ENCODE data around the gene RNU6-9. TPM values are rescaled to one million over a fixed set of nuclear protein-coding genes. Genes with fewer than 3 reads are reported as not detected.
A peak's percentile ranks its signal among the peaks of the same experiment; 100 is the strongest.

Gene RNU6-9
- total and polyA plus RNA-seq, 2 of the 13 experiments (the other 11 are each of a cell fraction or from before 2014, with no cell fraction given), result under 0.01 TPM; not detected in 1

DNA sequence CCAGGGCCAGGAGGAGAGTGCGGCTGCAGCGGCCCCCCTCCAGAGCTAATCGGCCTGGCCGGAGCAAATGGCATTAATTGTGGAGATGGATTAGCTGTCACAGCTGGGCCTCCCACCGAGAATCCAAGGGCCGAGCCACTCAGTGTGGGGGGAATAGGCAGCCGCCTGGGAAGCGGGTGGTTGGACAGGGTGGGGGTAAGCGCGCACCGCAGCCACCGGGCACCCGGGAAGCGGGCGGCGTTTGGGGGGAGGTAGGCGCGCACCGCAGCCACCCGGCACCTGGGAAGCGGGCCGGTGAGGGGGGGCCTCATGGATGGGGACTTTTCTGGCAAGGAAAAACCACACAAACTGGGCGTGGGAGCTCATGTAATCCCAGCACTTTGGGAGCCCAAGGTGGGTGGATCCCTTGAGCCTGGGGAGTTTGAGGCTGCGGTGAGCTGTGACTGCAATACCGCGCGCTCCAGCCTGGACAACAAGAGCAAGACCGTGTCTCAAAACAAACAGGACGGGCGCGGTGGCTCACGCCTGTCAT is 10.0 kb downstream of the RNU6-9 start:
- Histone ChIP-seq H3K27ac (ENCODE audit: extremely low read length, insufficient read depth, low read length) (no peak overlapping the region), H4K20me1 (ENCODE audit: insufficient read depth, low read length) (no peaks in the 10 kb centered on the region), H3K4me2 (ENCODE audit: low read depth, low read length) (no peak overlapping the region), H3K9me3 (ENCODE audit: low read length) (no peaks in the 10 kb centered on the region), H3K9ac (ENCODE audit: insufficient read depth, low read depth, low read length) (no peak overlapping the region), H3K4me1 (ENCODE audit: insufficient read depth, low read length) (no peaks in the 10 kb centered on the region), H3K79me2 (ENCODE audit: insufficient read depth, low read length) (peaks cover 4% of the 10 kb centered on the region), H3K36me3 (replicated peaks in 1 of 2; ENCODE audit: control insufficient read depth in 1 of 2, insufficient read depth in 2 of 2, low read length in 2 of 2) (peaks cover 7 to 11% of the 10 kb centered on the region in 2 experiments; a peak in 4 of 5 replicates), H2AFZ (ENCODE audit: low read length) (no peak overlapping the region), H3K27me3 (ENCODE audit: control insufficient read depth in 1 of 2, insufficient read depth in 2 of 2, low read length in 2 of 2) (no peaks in the 10 kb centered on the region), H3K4me3 (replicated peaks in 1 of 3; ENCODE audit: insufficient read depth in 1 of 3, low read depth in 2 of 3, low read length in 3 of 3) (no peak overlapping the region)
- POLR2A ChIA-PET, result no interaction called here
- WGBS (ENCODE audit: low lambda C conversion rate), result 95% methylated on average over 31 of the region's 32 CpGs
- no TSS peak for BruUV-seq (replicated peaks)
- intact Hi-C loops (cut with micrococcal nuclease; ENCODE audit: unreplicated experiment), result no loop called here
- no peak for FAIRE-seq
- TF ChIP-seq FOSL1 (CRISPR knock-in tag; IDR thresholded peaks at IDR 0.05; ENCODE audit: borderline replicate concordance), result no peak
- TF ChIP-seq KLF9 (CRISPR knock-in tag; IDR thresholded peaks at IDR 0.05; ENCODE audit: low read depth), result no peak
- no peak for TF ChIP-seq GABPA (IDR thresholded peaks at IDR 0.05; ENCODE audit: low read depth, low read length)
- no peak for TF ChIP-seq GABPA (CRISPR knock-in tag; IDR thresholded peaks at IDR 0.05; ENCODE audit: low read depth)
- no peak for TF ChIP-seq POLR2AphosphoS2 (IDR thresholded peaks at IDR 0.05; ENCODE audit: low read depth, low read length)
- TF ChIP-seq RBFOX2 (IDR thresholded peaks at IDR 0.05; ENCODE audit: low read depth, low read length), result 0 out of 2 replicates have a peak, but pooled peaks have one; percentile 28
- DNase-seq (ENCODE audit: low spot score), result no peak
- no peak for ATAC-seq
- CTCF ChIA-PET (ENCODE audit: low intra/inter-chr PET ratio, low total read pairs), result no interaction called here
- in situ Hi-C loops (cut with HindIII; ENCODE audit: extremely low pct_ligation_motif_present, low pct_unique_long_range_greater_than_20kb), result no loop called here

DNA sequence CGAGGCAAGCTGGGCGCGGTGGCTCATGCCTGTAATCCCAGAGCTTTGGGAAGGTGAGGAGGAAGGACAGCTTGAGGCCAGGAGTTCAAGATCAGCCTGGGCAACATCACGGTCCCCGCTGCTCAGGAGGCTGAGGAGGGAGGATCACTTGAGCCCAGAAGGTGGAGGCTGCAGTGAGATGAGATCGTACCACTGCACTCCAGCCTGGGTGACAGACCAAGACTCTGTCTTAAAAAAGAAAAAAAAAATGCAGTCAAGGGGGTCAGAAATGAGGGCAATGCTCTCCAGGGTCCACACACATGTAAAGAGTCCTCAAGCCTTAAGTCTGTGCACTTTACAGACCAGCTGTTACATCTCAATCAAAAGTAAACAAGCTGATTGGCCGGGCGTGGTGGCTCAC is 11.3 kb downstream of the RNU6-9 start:
- no peak for FAIRE-seq
- POLR2A ChIA-PET, result interaction anchor here (0.8 kb wide), 1 partner anchor 12 kb away, joined by 3 read pairs; the partner anchor contains the start of gene MED16
- WGBS (ENCODE audit: low lambda C conversion rate), result 96% methylated on average over 8 of the region's 8 CpGs

More for the DNA sequence above, 11.3 kb downstream of the RNU6-9 start:
- Histone ChIP-seq H3K36me3 (replicated peaks in 1 of 2; ENCODE audit: control insufficient read depth in 1 of 2, insufficient read depth in 2 of 2, low read length in 2 of 2) (peaks cover 4 to 6% of the 10 kb centered on the region in 2 experiments; a peak in 3 of 5 replicates), H3K9ac (ENCODE audit: insufficient read depth, low read depth, low read length) (no peak overlapping the region), H3K9me3 (ENCODE audit: low read length) (no peaks in the 10 kb centered on the region), H3K27me3 (ENCODE audit: control insufficient read depth in 1 of 2, insufficient read depth in 2 of 2, low read length in 2 of 2) (no peaks in the 10 kb centered on the region), H3K4me3 (replicated peaks in 1 of 3; ENCODE audit: insufficient read depth in 1 of 3, low read depth in 2 of 3, low read length in 3 of 3) (no peak overlapping the region), H3K79me2 (ENCODE audit: insufficient read depth, low read length) (peaks cover 4% of the 10 kb centered on the region), H3K27ac (ENCODE audit: extremely low read length, insufficient read depth, low read length) (no peak overlapping the region), H2AFZ (ENCODE audit: low read length) (no peak overlapping the region), H4K20me1 (ENCODE audit: insufficient read depth, low read length) (no peaks in the 10 kb centered on the region; the same call in 1 of the 2 replicates), H3K4me1 (ENCODE audit: insufficient read depth, low read length) (peaks cover 10% of the 10 kb centered on the region), H3K4me2 (ENCODE audit: low read depth, low read length) (no peak overlapping the region)
- ATAC-seq (no peak), DNase-seq (ENCODE audit: low spot score) (no peak)
- no TSS peak for BruUV-seq (replicated peaks)
- intact Hi-C loops (cut with micrococcal nuclease; ENCODE audit: unreplicated experiment) (no loop called here), in situ Hi-C loops (cut with HindIII; ENCODE audit: extremely low pct_ligation_motif_present, low pct_unique_long_range_greater_than_20kb) (no loop called here)
- TF ChIP-seq, protein P1, sequence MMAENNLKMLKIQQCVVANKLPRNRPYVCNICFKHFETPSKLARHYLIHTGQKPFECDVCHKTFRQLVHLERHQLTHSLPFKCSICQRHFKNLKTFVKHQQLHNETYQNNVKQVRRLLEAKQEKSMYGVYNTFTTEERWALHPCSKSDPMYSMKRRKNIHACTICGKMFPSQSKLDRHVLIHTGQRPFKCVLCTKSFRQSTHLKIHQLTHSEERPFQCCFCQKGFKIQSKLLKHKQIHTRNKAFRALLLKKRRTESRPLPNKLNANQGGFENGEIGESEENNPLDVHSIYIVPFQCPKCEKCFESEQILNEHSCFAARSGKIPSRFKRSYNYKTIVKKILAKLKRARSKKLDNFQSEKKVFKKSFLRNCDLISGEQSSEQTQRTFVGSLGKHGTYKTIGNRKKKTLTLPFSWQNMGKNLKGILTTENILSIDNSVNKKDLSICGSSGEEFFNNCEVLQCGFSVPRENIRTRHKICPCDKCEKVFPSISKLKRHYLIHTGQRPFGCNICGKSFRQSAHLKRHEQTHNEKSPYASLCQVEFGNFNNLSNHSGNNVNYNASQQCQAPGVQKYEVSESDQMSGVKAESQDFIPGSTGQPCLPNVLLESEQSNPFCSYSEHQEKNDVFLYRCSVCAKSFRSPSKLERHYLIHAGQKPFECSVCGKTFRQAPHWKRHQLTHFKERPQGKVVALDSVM (CRISPR knock-in tag; IDR thresholded peaks at IDR 0.05), result peak; percentile 65; the same call in 1 of the 2 replicates
- TF ChIP-seq ZBTB8A (CRISPR knock-in tag; IDR thresholded peaks at IDR 0.05; ENCODE audit: borderline replicate concordance, low read depth), result no peak
- no peak for TF ChIP-seq ZSCAN29 (CRISPR knock-in tag; conservative IDR thresholded peaks at IDR 0.05)
- CTCF ChIA-PET (ENCODE audit: low intra/inter-chr PET ratio, low total read pairs), result no interaction called here

Data from HepG2 (cell line).